ENCODE measurements around the gene GFAP. TPM values are rescaled to one million over a fixed set of nuclear protein-coding genes. Genes with fewer than 3 reads are reported as not detected.

Gene GFAP
- total RNA-seq, 1 experiment from 2014 or later, result 1.2 TPM

DNA sequence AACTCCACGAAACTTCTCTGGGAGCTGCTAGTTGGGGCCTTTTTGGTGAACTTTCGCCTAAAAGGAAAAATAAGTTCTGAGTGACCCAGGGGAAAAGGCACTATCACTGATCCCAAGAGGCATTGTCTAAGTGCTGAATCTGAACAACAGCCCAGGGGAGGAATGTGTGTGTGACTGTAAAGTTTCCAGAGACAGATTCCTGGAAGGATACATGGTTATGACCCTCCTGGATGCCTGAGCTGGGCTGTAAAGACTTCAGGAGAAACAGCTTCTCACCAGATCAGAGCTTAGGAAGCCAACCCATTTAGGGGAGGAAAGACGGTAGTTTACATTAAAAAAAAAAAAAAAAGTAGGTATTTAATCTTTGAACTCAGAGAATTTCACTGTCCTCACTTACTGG, 47.5 kb downstream of the GFAP start:
- no peaks in the 10 kb centered on the region for H3K27me3 ChIP-seq (ENCODE audit: insufficient read depth, low read length)
- WGBS (ENCODE audit: extremely low coverage, insufficient read length, low lambda C conversion rate), result no CpG with 5 or more reads among the region's 3 CpGs
- H3K9me3 ChIP-seq (ENCODE audit: control insufficient read depth, low read depth, low read length), result no peaks in the 10 kb centered on the region
- H3K4me1 ChIP-seq (ENCODE audit: insufficient read depth, low read length), result no peaks in the 10 kb centered on the region
- no peak overlapping the region for H3K18ac ChIP-seq (ENCODE audit: insufficient read length, low read depth, low read length)
- H3K23me2 ChIP-seq (ENCODE audit: insufficient read length, low read depth, low read length, poor library complexity, severe bottlenecking), result no peaks in the 10 kb centered on the region
- no peak overlapping the region for H4K91ac ChIP-seq (ENCODE audit: insufficient read length, low read depth, low read length)
- Mint-ChIP-seq H3K4me3 (no peak overlapping the region), H3K9me3 (no peaks in the 10 kb centered on the region), H3K4me1 (no peaks in the 10 kb centered on the region), H3K27me3 (ENCODE audit: low read depth) (no peaks in the 10 kb centered on the region), H3K27ac (no peak overlapping the region), H3K36me3 (ENCODE audit: insufficient read depth in 1 of 3, low read depth in 3 of 3) (peaks cover 40 to 88% (median 65%) of the 10 kb centered on the region in 3 experiments; a peak in 6 of 7 replicates)
- H4K5ac ChIP-seq (ENCODE audit: insufficient read length, low read depth, low read length), result no peak overlapping the region
- H3K79me1 ChIP-seq (ENCODE audit: insufficient read depth, low read depth, low read length, poor library complexity, severe bottlenecking), result no peaks in the 10 kb centered on the region
- H3K4me2 ChIP-seq (ENCODE audit: insufficient read depth, insufficient read length, low read length), result no peak overlapping the region
- no peak overlapping the region for H2BK12ac ChIP-seq (ENCODE audit: insufficient read length, low read depth, low read length)
- H3K14ac ChIP-seq (ENCODE audit: insufficient read depth, low read length), result no peak overlapping the region
- no peak overlapping the region for H3K9ac ChIP-seq (ENCODE audit: extremely low read depth, insufficient read length, low read length)
- no peak overlapping the region for H3T11ph ChIP-seq (ENCODE audit: low read length)
- H3K27ac ChIP-seq (ENCODE audit: insufficient read length, low read depth, low read length), result no peak overlapping the region
- H2BK15ac ChIP-seq (ENCODE audit: low read depth, low read length), result no peak overlapping the region
- no peaks in the 10 kb centered on the region for H4K20me1 ChIP-seq (ENCODE audit: control insufficient read depth, insufficient read depth, insufficient read length)
- H4K8ac ChIP-seq (replicated peaks; ENCODE audit: insufficient read length, low read depth, low read length), result no peak overlapping the region
- DNase-seq, result no peak
- no peak overlapping the region for H3K4ac ChIP-seq (ENCODE audit: low read depth, low read length)
- H2AFZ ChIP-seq (ENCODE audit: low read length), result no peak overlapping the region
- H3K56ac ChIP-seq (ENCODE audit: insufficient read length, low read depth, low read length), result no peak overlapping the region
- H2BK120ac ChIP-seq (ENCODE audit: low read depth, low read length, poor library complexity, severe bottlenecking), result no peak overlapping the region
- no peak overlapping the region for H2AK5ac ChIP-seq (ENCODE audit: insufficient read length, low read length)
- no peaks in the 10 kb centered on the region for H3K79me2 ChIP-seq (ENCODE audit: insufficient read depth, low read length)
- no peak overlapping the region for H2BK5ac ChIP-seq (ENCODE audit: insufficient read length, low read length)
- no peak overlapping the region for H2BK20ac ChIP-seq (ENCODE audit: low read depth, low read length, poor library complexity, severe bottlenecking)
- TF ChIP-seq, protein P1, sequence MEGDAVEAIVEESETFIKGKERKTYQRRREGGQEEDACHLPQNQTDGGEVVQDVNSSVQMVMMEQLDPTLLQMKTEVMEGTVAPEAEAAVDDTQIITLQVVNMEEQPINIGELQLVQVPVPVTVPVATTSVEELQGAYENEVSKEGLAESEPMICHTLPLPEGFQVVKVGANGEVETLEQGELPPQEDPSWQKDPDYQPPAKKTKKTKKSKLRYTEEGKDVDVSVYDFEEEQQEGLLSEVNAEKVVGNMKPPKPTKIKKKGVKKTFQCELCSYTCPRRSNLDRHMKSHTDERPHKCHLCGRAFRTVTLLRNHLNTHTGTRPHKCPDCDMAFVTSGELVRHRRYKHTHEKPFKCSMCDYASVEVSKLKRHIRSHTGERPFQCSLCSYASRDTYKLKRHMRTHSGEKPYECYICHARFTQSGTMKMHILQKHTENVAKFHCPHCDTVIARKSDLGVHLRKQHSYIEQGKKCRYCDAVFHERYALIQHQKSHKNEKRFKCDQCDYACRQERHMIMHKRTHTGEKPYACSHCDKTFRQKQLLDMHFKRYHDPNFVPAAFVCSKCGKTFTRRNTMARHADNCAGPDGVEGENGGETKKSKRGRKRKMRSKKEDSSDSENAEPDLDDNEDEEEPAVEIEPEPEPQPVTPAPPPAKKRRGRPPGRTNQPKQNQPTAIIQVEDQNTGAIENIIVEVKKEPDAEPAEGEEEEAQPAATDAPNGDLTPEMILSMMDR (conservative IDR thresholded peaks at IDR 0.05), result no peak
- H3K23ac ChIP-seq (ENCODE audit: insufficient read length, low read depth, low read length), result no peak overlapping the region
